Measurements from ENCODE around the gene SLC1A5. TPM values are rescaled to one million over a fixed set of nuclear protein-coding genes. Genes with fewer than 3 reads are reported as not detected.

Gene SLC1A5
- total and polyA plus RNA-seq, 2 donors (not counting 3 experiments of a cell fraction or from before 2014, with no cell fraction given), result 114 TPM

GRCh38 chr19:46753420-46754155, 34.8 kb downstream of the SLC1A5 start:
- H3K9ac ChIP-seq (replicated peaks; ENCODE audit: extremely low read depth, insufficient read depth, low read length), result no peak overlapping the region
- no peak overlapping the region for H3K4me2 ChIP-seq (ENCODE audit: insufficient read depth, low read length)
- CTCF ChIA-PET, result interaction anchor here (0.8 to 6.3 kb wide), 19 partner anchors 9 to 174 kb away, joined by 3 to 46 read pairs (median 4); partner anchors contain the start of gene DACT3
- H3K9me3 ChIP-seq (replicated peaks; ENCODE audit: control insufficient read depth, insufficient read depth, low read length), result no peaks in the 10 kb centered on the region
- peaks cover 27% of the 10 kb centered on the region for H3K4me1 ChIP-seq (ENCODE audit: control insufficient read depth, extremely low read depth, insufficient read depth, low read length)
- TF ChIP-seq CTCF (IDR thresholded peaks at IDR 0.05; ENCODE audit: extremely low read depth in 1 of 2, insufficient read depth in 1 of 2, low read depth in 1 of 2, low read length in 2 of 2) (peak; percentile 47 to 53), EZH2 (IDR thresholded peaks at IDR 0.05; ENCODE audit: borderline replicate concordance, low read depth, low read length, severe bottlenecking) (no peak), GATA2 (IDR thresholded peaks at IDR 0.05; ENCODE audit: insufficient read depth, insufficient read length, low read depth, low read length) (no peak), MAX (IDR thresholded peaks at IDR 0.05; ENCODE audit: insufficient read depth, insufficient read length) (no peak), POLR2A (IDR thresholded peaks at IDR 0.05; ENCODE audit: low read depth, low read length) (no peak), MYC (IDR thresholded peaks at IDR 0.05; ENCODE audit: low read depth, low read length) (no peak), FOS (IDR thresholded peaks at IDR 0.05; ENCODE audit: borderline replicate concordance, insufficient read depth, low read length) (no peak), POLR2AphosphoS5 (IDR thresholded peaks at IDR 0.05; ENCODE audit: insufficient read depth, low read depth, low read length) (no peak), JUN (IDR thresholded peaks at IDR 0.05; ENCODE audit: borderline replicate concordance, insufficient read depth, insufficient read length, low read depth) (no peak)
- BruUV-seq (replicated peaks), result no TSS peak
- intact Hi-C loops (cut with micrococcal nuclease), result loop anchor here (1.0 kb wide), 1 partner anchor 49 kb away; no protein-coding TSS in a partner anchor
- H3K9me1 ChIP-seq (replicated peaks; ENCODE audit: control insufficient read depth, extremely low read depth, insufficient read depth, low read length), result no peaks in the 10 kb centered on the region
- H3K27me3 ChIP-seq (ENCODE audit: control insufficient read depth in 2 of 2, insufficient read depth in 2 of 2, low read length in 2 of 2), result no peaks in the 10 kb centered on the region
- dilution Hi-C loops (cut with MboI; ENCODE audit: extremely low pct_ligation_motif_present, low sequenced_read_pairs), result no loop called here
- DNase-seq (ENCODE audit: low read depth, low spot score), result peak; percentile 41
- POLR2A ChIA-PET, result interaction anchor here (0.6 to 1.5 kb wide), 3 partner anchors 35 to 76 kb away, joined by 3 to 11 read pairs (median 3); partner anchors contain the start of gene SLC1A5
- no peak overlapping the region for H2AFZ ChIP-seq (ENCODE audit: low read depth, low read length)
- no peaks in the 10 kb centered on the region for H4K20me1 ChIP-seq (replicated peaks; ENCODE audit: control insufficient read depth, extremely low read depth, insufficient read depth, low read length)
- no peaks in the 10 kb centered on the region for H3K79me2 ChIP-seq (ENCODE audit: control insufficient read depth, insufficient read depth, low read length)
- H3K4me3 ChIP-seq (replicated peaks in 1 of 3; ENCODE audit: insufficient read depth in 1 of 3, low read depth in 1 of 3, low read length in 3 of 3), result no peak overlapping the region
- peaks cover 0 to 2% of the 10 kb centered on the region in 2 experiments for H3K36me3 ChIP-seq (ENCODE audit: control insufficient read depth in 2 of 2, extremely low read depth in 1 of 2, insufficient read depth in 2 of 2, low read length in 2 of 2)
- H3K27ac ChIP-seq (ENCODE audit: insufficient read depth, low read depth, low read length), result no peak overlapping the region
- peak; percentile 81 for FAIRE-seq

Data from endothelial cell of umbilical vein (primary cell).